ENCODE results near the gene CNOT9. TPM values are rescaled to one million over a fixed set of nuclear protein-coding genes. Genes with fewer than 3 reads are reported as not detected.

Gene CNOT9
- total and polyA plus RNA-seq, 2 of the 13 experiments (the other 11 are each of a cell fraction or from before 2014, with no cell fraction given), result 82.6 to 92.4 TPM

- TF ChIP-seq, protein P1, sequence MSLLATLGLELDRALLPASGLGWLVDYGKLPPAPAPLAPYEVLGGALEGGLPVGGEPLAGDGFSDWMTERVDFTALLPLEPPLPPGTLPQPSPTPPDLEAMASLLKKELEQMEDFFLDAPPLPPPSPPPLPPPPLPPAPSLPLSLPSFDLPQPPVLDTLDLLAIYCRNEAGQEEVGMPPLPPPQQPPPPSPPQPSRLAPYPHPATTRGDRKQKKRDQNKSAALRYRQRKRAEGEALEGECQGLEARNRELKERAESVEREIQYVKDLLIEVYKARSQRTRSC (CRISPR knock-in tag; IDR thresholded peaks at IDR 0.05; ENCODE audit: low read depth), result peak; percentile 79
- peak; percentile 96 for TF ChIP-seq KLF11 (CRISPR knock-in tag; IDR thresholded peaks at IDR 0.05)
- peak; percentile 86; the same call in 1 of the 2 replicates for TF ChIP-seq ZNF790 (CRISPR knock-in tag; IDR thresholded peaks at IDR 0.05; ENCODE audit: borderline replicate concordance)
- no peak for TF ChIP-seq ZNF570 (CRISPR knock-in tag; IDR thresholded peaks at IDR 0.05; ENCODE audit: borderline replicate concordance)
- TF ChIP-seq IRF1 (CRISPR knock-in tag; IDR thresholded peaks at IDR 0.05; ENCODE audit: low read depth), result no peak
- peak; percentile 98 for TF ChIP-seq SALL1 (CRISPR knock-in tag; IDR thresholded peaks at IDR 0.05)
- TF ChIP-seq ZNF605 (CRISPR knock-in tag; IDR thresholded peaks at IDR 0.05), result peak; percentile 99
- peak; percentile 79 for TF ChIP-seq AGO2 (optimal IDR thresholded peaks at IDR 0.05; ENCODE audit: low read depth, low read length)
- TF ChIP-seq ZNF367 (CRISPR knock-in tag; IDR thresholded peaks at IDR 0.05; ENCODE audit: borderline replicate concordance), result peak; percentile 88
- peak; percentile 90 for TF ChIP-seq EED (CRISPR knock-in tag; IDR thresholded peaks at IDR 0.05)
- TF ChIP-seq, protein P2, sequence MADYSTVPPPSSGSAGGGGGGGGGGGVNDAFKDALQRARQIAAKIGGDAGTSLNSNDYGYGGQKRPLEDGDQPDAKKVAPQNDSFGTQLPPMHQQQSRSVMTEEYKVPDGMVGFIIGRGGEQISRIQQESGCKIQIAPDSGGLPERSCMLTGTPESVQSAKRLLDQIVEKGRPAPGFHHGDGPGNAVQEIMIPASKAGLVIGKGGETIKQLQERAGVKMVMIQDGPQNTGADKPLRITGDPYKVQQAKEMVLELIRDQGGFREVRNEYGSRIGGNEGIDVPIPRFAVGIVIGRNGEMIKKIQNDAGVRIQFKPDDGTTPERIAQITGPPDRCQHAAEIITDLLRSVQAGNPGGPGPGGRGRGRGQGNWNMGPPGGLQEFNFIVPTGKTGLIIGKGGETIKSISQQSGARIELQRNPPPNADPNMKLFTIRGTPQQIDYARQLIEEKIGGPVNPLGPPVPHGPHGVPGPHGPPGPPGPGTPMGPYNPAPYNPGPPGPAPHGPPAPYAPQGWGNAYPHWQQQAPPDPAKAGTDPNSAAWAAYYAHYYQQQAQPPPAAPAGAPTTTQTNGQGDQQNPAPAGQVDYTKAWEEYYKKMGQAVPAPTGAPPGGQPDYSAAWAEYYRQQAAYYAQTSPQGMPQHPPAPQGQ (CRISPR knock-in tag; IDR thresholded peaks at IDR 0.05; ENCODE audit: borderline replicate concordance), result peak; percentile 60; the same call in 1 of the 2 replicates
- peak; percentile 98 for TF ChIP-seq ARID2 (CRISPR knock-in tag; IDR thresholded peaks at IDR 0.05; ENCODE audit: borderline replicate concordance)
- peak; percentile 96 for TF ChIP-seq NFATC3 (CRISPR knock-in tag; IDR thresholded peaks at IDR 0.05)
- TF ChIP-seq CC2D1A (CRISPR knock-in tag; IDR thresholded peaks at IDR 0.05), result no peak
- TF ChIP-seq, protein P3, sequence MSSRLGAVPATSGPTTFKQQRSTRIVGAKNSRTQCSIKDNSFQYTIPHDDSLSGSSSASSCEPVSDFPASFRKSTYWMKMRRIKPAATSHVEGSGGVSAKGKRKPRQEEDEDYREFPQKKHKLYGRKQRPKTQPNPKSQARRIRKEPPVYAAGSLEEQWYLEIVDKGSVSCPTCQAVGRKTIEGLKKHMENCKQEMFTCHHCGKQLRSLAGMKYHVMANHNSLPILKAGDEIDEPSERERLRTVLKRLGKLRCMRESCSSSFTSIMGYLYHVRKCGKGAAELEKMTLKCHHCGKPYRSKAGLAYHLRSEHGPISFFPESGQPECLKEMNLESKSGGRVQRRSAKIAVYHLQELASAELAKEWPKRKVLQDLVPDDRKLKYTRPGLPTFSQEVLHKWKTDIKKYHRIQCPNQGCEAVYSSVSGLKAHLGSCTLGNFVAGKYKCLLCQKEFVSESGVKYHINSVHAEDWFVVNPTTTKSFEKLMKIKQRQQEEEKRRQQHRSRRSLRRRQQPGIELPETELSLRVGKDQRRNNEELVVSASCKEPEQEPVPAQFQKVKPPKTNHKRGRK (CRISPR knock-in tag; IDR thresholded peaks at IDR 0.05), result no peak
- TF ChIP-seq, protein P4, sequence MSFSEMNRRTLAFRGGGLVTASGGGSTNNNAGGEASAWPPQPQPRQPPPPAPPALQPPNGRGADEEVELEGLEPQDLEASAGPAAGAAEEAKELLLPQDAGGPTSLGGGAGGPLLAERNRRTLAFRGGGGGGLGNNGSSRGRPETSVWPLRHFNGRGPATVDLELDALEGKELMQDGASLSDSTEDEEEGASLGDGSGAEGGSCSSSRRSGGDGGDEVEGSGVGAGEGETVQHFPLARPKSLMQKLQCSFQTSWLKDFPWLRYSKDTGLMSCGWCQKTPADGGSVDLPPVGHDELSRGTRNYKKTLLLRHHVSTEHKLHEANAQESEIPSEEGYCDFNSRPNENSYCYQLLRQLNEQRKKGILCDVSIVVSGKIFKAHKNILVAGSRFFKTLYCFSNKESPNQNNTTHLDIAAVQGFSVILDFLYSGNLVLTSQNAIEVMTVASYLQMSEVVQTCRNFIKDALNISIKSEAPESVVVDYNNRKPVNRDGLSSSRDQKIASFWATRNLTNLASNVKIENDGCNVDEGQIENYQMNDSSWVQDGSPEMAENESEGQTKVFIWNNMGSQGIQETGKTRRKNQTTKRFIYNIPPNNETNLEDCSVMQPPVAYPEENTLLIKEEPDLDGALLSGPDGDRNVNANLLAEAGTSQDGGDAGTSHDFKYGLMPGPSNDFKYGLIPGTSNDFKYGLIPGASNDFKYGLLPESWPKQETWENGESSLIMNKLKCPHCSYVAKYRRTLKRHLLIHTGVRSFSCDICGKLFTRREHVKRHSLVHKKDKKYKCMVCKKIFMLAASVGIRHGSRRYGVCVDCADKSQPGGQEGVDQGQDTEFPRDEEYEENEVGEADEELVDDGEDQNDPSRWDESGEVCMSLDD (CRISPR knock-in tag; IDR thresholded peaks at IDR 0.05; ENCODE audit: borderline replicate concordance), result 0 out of 2 replicates have a peak, but pooled peaks have one; percentile 79
- peak; percentile 97 for TF ChIP-seq ZSCAN21 (CRISPR knock-in tag; IDR thresholded peaks at IDR 0.05; ENCODE audit: borderline replicate concordance)
- TF ChIP-seq GABPA (IDR thresholded peaks at IDR 0.05; ENCODE audit: low read depth, low read length), result peak; percentile 69
- peak; percentile 92 for TF ChIP-seq GABPA (CRISPR knock-in tag; IDR thresholded peaks at IDR 0.05; ENCODE audit: low read depth)
Measured at GRCh38 chr2:218568190-218569037, at the start of gene CNOT9, which contains the start of gene USP37 (continued).

Measured in HepG2 (cell line).